ENCODE results near the gene OXLD1.
"Not testable (repeated sequence)": the region's sequence is repeated elsewhere in the genome, so short reads cannot be mapped to it uniquely, and the experiment has no call there.

The OXLD1 gene

DNA sequence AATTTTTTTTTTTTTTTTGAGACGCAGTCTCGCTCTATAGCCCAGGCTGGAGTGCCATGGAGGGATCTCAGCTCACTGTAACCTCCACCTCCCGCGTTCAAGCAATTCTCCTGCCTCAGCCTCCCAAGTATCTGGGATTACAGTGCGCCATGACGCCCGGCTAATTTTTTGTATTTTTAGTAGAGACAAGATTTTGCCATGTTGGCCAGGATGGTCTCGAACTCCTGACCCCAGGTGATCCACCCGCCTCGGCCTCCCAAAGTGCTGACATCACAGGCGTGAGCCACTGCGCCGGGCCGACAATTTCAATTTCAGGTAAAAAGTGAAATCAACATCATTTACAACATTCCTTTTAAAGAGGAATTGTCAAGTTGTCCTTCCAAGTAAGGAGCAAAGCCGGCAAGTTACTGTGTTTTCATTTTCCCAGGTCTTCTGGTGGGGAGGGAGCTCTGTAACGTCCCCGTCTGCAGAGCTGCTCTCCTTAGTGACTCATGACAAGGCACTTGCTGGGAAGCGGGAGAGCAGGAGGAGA, 30.4 kb downstream of the OXLD1 start:
- H3K36me3 Mint-ChIP-seq = no peaks in the 10 kb centered on the region
- peak overlapping the region; percentile 95 for H3K27ac Mint-ChIP-seq
- peak; percentile 3 for ATAC-seq
- H3K4me1 Mint-ChIP-seq = peaks cover 13% of the 10 kb centered on the region
- H3K27me3 Mint-ChIP-seq = no peaks in the 10 kb centered on the region
- H3K9me3 Mint-ChIP-seq = no peaks in the 10 kb centered on the region
- H3K4me3 Mint-ChIP-seq = peak overlapping the region; percentile 92

DNA sequence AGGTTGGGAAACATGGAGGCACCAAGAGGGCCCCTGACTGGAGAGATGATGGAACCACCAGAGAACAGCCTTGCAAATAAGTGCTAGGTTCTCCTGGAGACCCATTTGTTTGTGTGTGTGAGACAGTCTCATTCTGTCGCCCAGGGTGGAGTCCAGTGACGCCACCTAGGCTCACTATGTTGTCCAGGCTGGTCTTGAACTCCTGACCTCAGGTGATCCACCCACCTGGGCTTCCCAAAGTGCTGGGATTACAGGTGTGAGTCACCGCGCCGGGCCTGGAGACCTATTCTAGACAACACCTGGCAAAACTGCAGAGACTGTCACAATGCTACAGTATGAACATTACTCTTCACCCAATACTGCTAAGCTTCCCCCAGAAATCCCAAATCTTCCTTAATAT, 31.0 kb downstream of the OXLD1 start:
- Mint-ChIP-seq H3K4me3 (peak overlapping the region; percentile 92), H3K27ac (peak overlapping the region; percentile 95), H3K4me1 (peaks cover 13% of the 10 kb centered on the region), H3K9me3 (no peaks in the 10 kb centered on the region), H3K27me3 (no peaks in the 10 kb centered on the region), H3K36me3 (no peaks in the 10 kb centered on the region)
- no peak for ATAC-seq

DNA sequence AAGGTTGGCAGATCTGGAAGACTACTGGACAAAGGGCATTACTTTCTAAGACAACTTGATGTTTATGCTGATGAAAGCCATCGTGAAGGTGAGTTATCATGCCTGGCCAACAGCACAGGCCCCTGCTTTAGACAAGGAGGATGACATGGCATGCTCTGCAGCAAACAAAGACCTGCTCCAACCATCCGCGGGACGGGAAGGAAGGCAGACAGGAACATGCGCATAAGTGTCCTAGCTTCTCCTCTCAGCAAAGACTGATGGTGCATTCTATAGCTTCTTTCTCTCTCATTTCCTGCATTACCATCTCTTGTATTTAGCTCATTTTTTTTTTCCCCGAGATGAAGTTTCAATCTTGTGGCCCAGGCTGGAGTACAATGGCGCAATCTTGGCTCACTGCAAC, 34.9 kb downstream of the OXLD1 start:
- no peak overlapping the region for H3K4me3 Mint-ChIP-seq
- no peaks in the 10 kb centered on the region for H3K9me3 Mint-ChIP-seq
- H3K27me3 Mint-ChIP-seq = no peaks in the 10 kb centered on the region
- peaks cover 13% of the 10 kb centered on the region for H3K4me1 Mint-ChIP-seq
- H3K36me3 Mint-ChIP-seq = peaks cover 32% of the 10 kb centered on the region
- no peak overlapping the region for H3K27ac Mint-ChIP-seq
- ATAC-seq = no peak

DNA sequence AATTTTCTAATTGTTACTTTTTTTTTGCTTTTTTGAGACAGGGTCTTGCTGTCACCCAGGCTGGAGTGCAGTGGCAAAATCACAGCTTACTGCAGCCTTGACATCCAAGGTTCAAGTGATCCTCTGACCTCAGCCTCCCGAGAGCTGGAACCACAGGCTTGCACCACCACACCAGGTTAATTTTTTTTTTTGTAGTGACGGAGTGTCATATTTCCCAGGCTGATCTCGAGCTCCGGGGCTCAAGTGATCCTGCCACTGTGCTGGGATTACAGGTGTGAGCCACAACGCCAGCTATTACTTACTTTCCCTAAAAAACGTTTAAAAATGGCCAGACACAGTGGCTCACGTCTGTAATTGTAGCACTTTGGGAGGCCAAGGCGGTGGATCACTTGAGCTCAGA, 36.1 kb downstream of the OXLD1 start:
- no peak for ATAC-seq
- Mint-ChIP-seq H3K9me3 (no peaks in the 10 kb centered on the region), H3K27me3 (no peaks in the 10 kb centered on the region), H3K4me3 (no peak overlapping the region), H3K36me3 (peaks cover 44% of the 10 kb centered on the region), H3K27ac (no peak overlapping the region), H3K4me1 (peaks cover under 1% of the 10 kb centered on the region)

DNA sequence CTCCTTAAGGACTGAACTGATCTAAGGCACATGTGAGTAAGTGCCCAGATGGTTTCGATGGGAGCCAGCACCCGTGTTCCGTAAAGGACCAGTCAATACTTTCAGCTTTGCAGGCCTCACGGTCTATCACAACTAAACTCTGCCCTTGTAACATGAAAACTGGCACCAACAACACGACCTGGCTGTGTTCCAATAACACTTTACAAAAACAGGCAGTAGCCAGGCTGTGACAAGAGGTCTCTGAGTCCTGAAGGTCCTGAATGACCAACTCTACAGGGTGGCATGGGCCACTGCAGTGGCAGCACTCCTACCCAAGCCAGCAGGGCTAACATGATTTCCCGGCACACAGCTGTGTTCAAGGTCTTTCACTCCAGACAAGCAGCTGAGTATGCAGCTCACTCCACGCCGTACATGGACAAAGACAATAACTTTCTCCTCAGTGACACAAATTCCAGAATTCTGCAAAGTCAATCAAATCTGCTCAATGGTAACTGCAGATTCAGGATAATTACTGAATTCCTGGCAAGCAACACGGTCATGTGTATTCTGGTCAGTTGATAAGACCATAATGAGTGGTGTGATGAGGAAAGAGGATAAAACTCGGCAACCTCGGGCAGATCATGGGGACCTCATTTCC, 44.8 kb downstream of the OXLD1 start:
- ATAC-seq = no peak
- Mint-ChIP-seq H3K36me3 (peaks cover 61% of the 10 kb centered on the region), H3K4me1 (peaks cover 11% of the 10 kb centered on the region), H3K4me3 (no peak overlapping the region), H3K27me3 (no peaks in the 10 kb centered on the region), H3K27ac (no peak overlapping the region), H3K9me3 (peaks cover 7% of the 10 kb centered on the region)

DNA sequence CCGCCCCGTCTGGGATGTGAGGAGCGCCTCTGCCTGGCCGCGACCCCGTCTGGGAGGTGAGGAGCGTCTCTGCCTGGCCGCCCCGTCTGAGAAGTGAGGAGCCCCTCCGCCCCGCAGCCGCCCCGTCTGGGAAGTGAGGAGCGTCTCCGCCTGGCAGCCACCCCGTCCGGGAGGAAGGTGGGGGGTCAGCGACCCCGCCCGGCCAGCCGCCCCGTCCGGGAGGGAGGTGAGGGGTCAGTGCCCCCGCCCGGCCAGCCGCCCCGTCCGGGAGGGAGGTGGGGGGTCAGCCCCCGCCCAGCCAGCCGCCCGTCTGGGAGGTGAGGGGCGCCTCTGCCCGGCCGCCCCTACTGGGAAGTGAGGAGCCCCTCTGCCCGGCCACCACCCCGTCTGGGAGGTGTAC, 48.1 kb downstream of the OXLD1 start:
- not testable (repeated sequence) for H3K9me3 Mint-ChIP-seq, H3K4me3 Mint-ChIP-seq, ATAC-seq, H3K27ac Mint-ChIP-seq, H3K27me3 Mint-ChIP-seq
- H3K36me3 Mint-ChIP-seq = peaks cover 51% of the 10 kb centered on the region
- peaks cover 29% of the 10 kb centered on the region for H3K4me1 Mint-ChIP-seq

DNA sequence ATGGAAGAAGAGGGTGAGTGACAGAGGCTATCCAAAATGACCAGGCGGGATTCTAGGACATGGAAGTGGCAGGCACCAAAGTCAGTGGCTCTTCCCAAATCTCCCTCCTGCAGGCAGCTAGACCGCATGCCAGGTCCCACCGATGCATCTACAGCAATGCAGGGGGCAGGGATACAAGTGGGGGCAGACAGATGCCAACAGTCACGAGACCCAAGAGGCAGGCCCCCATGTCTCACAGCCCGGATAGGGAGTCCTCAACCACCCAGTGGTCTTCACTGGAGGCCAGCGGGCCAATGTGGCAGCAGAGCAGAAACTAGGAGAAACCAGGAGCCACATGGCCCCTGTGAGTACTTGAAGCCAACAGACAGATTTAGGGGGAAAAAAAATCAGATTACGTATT, 49.5 kb downstream of the OXLD1 start:
- Mint-ChIP-seq H3K36me3 (peaks cover 65% of the 10 kb centered on the region), H3K27ac (no peak overlapping the region), H3K4me1 (peaks cover 29% of the 10 kb centered on the region), H3K9me3 (no peaks in the 10 kb centered on the region), H3K4me3 (no peak overlapping the region), H3K27me3 (no peaks in the 10 kb centered on the region)
- ATAC-seq = no peak

DNA sequence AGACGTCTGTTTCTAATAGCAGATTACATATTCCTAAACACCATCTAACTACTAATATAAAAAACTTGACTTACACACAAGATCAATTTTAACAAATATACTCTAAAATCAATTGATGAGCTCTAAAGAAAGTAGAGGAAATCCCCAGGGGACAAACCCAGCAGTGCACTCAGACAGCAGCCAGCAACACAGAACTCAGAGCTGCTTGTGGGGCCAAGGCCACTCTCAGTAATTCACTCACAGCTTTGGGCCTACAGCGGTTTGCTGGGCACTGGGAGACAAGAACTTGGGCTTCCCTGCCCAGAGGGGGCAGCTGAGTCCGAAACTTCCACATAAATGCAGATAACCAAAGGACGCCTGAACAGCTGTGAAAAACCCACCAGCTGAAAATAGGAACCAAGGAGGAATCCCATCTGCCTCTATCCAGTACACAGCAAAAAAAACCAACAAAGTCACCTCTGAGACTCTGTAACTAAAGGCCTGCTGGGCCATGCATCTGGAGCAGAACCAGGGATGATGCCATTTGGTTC, 50.9 kb downstream of the OXLD1 start:
- H3K36me3 Mint-ChIP-seq = peaks cover 54% of the 10 kb centered on the region
- no peaks in the 10 kb centered on the region for H3K27me3 Mint-ChIP-seq
- no peak for ATAC-seq
- H3K27ac Mint-ChIP-seq = peak overlapping the region; percentile 92
- peaks cover 23% of the 10 kb centered on the region for H3K4me1 Mint-ChIP-seq
- H3K4me3 Mint-ChIP-seq = no peak overlapping the region
- no peaks in the 10 kb centered on the region for H3K9me3 Mint-ChIP-seq

Data from stimulated activated memory B cell treated with anti-CD40 and anti-IgM and Interleukin-4, amounts not matched to agents 10 μg/mL and 1 μg/mL and 100 μg/mL, for 72 hours (primary cell).